HK-2 (cell line): ENCODE data around the gene SH3RF1.
A peak's percentile ranks its signal among the peaks of the same experiment; 100 is the strongest.

Experiments
- DNase-seq: peaks from one replicate; pipeline ENCODE4 v3.0.0-alpha.2; 2018; ENCODE audit not compliant: unreplicated experiment

The SH3RF1 gene

DNA sequence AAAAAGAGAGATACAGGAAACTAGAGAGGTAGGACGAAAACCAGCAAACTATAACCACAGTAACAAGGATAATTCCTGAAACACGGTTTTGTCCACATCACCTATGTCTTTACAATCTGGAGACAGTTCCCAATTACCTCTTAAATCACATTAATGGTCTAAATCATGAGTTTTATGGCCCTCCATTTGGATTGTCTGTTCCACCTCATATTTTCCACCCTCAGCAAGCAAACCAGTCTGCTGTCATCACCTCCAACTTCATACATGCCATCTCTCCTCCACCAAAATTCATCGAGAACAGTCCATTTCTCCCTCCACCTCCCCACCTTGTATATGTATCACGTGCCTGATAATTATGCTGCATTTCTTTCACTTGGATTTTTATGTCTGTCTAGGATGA is 107.3 kb downstream of the SH3RF1 start:
- no peak for DNase-seq

DNA sequence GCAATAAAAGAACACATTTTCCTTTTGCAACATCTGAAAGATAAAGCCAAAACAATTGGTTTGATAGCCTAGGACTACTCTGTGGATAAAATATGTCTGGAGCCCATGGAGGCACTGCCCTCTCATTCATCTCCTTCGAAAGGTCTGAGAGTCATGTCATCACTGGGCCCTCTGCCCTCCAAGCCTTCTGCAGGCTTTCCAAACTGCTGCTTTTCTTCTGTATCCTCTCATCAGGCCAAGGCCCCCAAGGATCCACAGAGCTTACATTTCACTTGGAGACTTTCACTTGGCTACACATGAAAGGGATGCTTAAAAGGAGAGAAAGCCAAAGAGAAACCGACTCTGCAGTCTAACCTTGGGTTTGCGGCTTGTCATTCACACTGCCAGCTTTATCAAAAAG is 109.9 kb downstream of the SH3RF1 start:
- DNase-seq = no peak

GRCh38 chr4:169159624-169160171 is 111.1 kb downstream of the SH3RF1 start:
- DNase-seq = no peak

- DNase-seq = no peak
These were observed 111.9 kb downstream of the SH3RF1 start for GRCh38 chr4:169158861-169159260.

DNA sequence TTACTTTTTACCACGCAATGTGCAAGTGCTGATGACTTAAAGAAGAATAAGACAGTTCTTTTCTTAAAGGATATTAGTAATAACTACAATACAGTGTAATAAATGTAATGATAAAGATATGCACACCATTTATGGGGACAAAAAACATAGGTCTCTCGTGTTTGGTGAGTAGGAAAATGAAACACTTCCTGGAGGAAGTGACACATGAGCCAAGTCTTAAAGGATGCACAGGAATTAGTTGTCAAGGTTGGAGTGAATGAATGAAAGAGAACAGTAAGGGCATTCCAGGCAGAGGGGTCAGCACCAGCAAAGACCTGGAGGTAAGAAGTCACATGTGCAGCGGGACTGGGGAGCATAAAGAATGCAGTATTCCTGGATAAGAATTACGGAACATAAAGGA is 112.7 kb downstream of the SH3RF1 start:
- no peak for DNase-seq

GRCh38 chr4:169156392-169156791 is 114.4 kb downstream of the SH3RF1 start:
- no peak for DNase-seq

DNA sequence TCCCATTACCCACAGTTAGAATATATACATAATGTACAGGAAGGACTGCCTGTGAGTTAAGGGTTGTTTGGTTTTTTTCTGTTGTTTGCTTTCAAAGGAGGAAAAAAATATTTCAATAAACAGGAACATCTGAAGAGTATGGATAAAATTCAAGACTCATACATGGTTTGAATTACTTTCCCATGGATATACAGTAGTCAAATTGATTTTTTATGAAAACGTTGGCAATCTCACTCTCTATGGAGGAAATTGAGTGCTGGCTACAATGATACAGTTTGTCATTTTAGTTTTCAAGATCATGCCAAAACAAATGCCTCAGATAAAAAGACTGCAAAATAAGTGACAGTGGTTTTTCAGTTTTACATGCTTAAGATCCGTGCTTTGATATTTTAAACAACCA is 116.6 kb downstream of the SH3RF1 start:
- DNase-seq = no peak

DNA sequence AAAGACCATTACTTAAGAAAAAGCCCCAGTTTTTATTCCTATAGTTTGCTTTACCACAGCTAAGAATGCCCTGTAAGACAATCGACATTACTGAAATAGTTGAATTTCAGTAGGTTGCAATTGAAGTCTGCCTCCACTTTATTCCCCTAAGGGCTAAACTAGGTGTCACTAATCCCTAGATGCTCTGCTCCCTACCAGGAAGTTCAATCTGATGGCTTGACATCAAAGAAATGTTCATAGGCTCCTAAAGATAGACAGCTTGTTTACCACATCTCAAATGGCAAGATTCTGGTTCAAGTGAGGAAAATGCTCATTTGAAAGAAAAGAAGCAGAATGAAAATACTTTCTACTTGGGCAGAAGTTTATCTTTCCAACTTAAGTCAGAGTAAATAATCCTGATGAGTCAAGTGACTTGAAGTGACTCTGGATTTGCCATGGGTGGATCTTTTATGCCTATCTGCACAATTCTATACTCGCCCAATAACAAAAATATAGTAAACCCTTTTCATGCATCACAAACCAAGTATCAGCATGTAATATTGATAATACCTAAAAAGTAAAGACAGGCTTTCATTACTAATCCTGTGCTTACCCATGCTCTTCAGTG is 117.2 kb downstream of the SH3RF1 start:
- no peak for DNase-seq

- DNase-seq = no peak
These were observed 117.9 kb downstream of the SH3RF1 start for GRCh38 chr4:169152899-169153298.

GRCh38 chr4:169152098-169152497 is 118.7 kb downstream of the SH3RF1 start:
- DNase-seq = no peak

DNA sequence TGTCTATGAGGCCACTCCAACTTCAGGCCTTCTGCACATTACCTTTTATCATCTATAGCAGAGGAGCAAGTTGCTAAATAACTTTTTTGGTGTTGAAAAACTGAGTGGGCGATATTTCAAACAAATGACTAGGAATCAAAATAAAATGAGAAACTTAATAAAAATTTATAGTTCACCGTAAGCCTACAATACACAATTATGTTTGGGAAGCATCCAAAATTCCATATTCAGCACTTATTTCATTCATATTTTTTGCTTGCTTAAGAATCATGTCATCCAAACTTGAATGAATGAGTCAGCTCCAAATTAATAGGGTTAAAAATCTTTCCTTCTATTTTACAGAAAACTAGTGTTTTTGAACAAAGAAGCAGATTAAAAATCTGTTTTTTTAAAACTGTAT is 119.1 kb downstream of the SH3RF1 start:
- DNase-seq = no peak

GRCh38 chr4:169150806-169151205 is 120.0 kb downstream of the SH3RF1 start:
- no peak for DNase-seq

GRCh38 chr4:169148885-169149284 is 121.9 kb downstream of the SH3RF1 start:
- no peak for DNase-seq

DNA sequence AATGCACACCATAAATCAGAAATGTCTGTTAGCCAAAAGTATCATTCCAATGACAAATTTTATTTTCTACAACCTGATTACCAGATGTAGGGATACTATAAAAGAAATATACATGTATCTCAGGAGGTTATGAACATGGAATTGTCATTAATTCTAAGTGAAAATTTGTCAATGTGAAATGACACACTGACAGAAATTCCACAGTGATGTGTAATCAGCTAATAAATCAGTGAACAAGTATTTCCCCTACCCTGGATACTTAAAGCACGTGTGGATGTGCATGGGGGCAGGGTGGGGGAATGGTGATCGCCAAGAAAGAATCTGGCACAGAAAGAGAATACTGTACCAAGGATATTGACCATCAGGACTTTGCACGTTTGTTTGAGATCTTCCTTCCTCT is 123.6 kb downstream of the SH3RF1 start:
- DNase-seq = peak; percentile 41

GRCh38 chr4:169144061-169144600 is 126.6 kb downstream of the SH3RF1 start:
- DNase-seq = no peak

GRCh38 chr4:169143335-169143734 is 127.4 kb downstream of the SH3RF1 start:
- peak; percentile 20 for DNase-seq

GRCh38 chr4:169142906-169143305 is 127.8 kb downstream of the SH3RF1 start:
- no peak for DNase-seq

GRCh38 chr4:169142391-169142790 is 128.4 kb downstream of the SH3RF1 start:
- no peak for DNase-seq

GRCh38 chr4:169139021-169139420 is 131.7 kb downstream of the SH3RF1 start:
- DNase-seq = no peak

- no peak for DNase-seq
These were observed 133.2 kb downstream of the SH3RF1 start for GRCh38 chr4:169137558-169137920.

GRCh38 chr4:169136796-169137557 is 133.8 kb downstream of the SH3RF1 start:
- DNase-seq = no peak

DNA sequence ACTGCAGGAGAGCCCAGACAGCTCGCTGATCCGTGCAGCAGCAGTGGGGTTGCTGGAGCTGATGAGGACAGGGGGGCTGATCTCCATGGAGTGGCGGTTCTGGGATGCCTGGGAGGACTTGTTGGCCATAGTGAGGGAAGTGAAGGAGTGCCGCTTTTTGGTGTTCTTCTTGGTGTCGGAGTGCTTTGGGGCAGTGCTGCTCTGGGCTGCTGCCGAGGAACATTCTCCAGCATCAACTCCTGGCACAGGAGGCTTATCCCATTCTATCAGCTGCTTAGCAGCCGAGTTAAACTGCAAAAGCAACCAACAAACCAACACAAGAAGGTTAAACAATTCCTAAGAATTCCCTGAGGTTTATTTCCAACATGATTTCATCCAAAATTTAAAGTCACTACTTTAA is 134.4 kb downstream of the SH3RF1 start:
- no peak for DNase-seq

GRCh38 chr4:169135776-169136175 is 135.0 kb downstream of the SH3RF1 start:
- DNase-seq = no peak
